Endodermal cell (in vitro differentiated cells): ENCODE data around the gene TTC9C. TPM values are rescaled to one million over a fixed set of nuclear protein-coding genes. Genes with fewer than 3 reads are reported as not detected.
A peak's percentile ranks its signal among the peaks of the same experiment; 100 is the strongest.

Experiments used
- DNase-seq: peaks from one replicate; pipeline ENCODE4 v3.0.0-alpha.2; 2017
- H3K27ac ChIP-seq: 2 replicates; pipeline ENCODE4 v1.5.1; 2013; ENCODE audit warnings: mild to moderate bottlenecking, low read depth, low read length, moderate library complexity
- H3K27me3 ChIP-seq: 2 replicates; pipeline ENCODE4 v1.6.1; 2013; ENCODE audit warnings: mild to moderate bottlenecking, low read length, moderate library complexity; ENCODE audit not compliant: insufficient read depth, control insufficient read depth, poor library complexity, severe bottlenecking
- H3K36me3 ChIP-seq: 2 replicates; pipeline ENCODE4 v1.7.0; 2013; ENCODE audit warnings: mild to moderate bottlenecking, low read length, moderate library complexity; ENCODE audit not compliant: control insufficient read depth, insufficient read depth
- H3K4me1 ChIP-seq: one replicate; pipeline ENCODE4 v1.7.0; 2013; ENCODE audit warnings: low read length; ENCODE audit not compliant: control insufficient read depth, insufficient read depth
- H3K4me3 ChIP-seq: 2 replicates; pipeline ENCODE4 v1.5.1; 2013; ENCODE audit warnings: mild to moderate bottlenecking, low read length, moderate library complexity
- H3K9ac ChIP-seq: 2 replicates; pipeline ENCODE4 v1.6.1; 2013; ENCODE audit warnings: mild to moderate bottlenecking, low read length, moderate library complexity; ENCODE audit not compliant: poor library complexity, severe bottlenecking; ENCODE audit errors: extremely low read depth
- H3K9me3 ChIP-seq: 2 replicates; pipeline ENCODE4 v1.6.1; 2013; ENCODE audit warnings: mild to moderate bottlenecking, low read length, moderate library complexity; ENCODE audit not compliant: control insufficient read depth
- H3K27ac Mint-ChIP-seq: 2 replicates; pipeline ENCODE4 v1.8.0; 2020; ENCODE audit warnings: mixed read lengths
- H3K27me3 Mint-ChIP-seq: 2 replicates; pipeline ENCODE4 v1.8.0; 2021; ENCODE audit warnings: mild to moderate bottlenecking, mixed read lengths; ENCODE audit not compliant: insufficient read depth
- H3K36me3 Mint-ChIP-seq: 2 replicates; pipeline ENCODE4 v1.8.0; 2020; ENCODE audit warnings: low read depth, mixed read lengths
- H3K4me1 Mint-ChIP-seq: 2 replicates; pipeline ENCODE4 v1.8.0; 2020; ENCODE audit warnings: mixed read lengths
- H3K4me3 Mint-ChIP-seq: 2 replicates; pipeline ENCODE4 v1.8.0; 2020; ENCODE audit warnings: mild to moderate bottlenecking, moderate library complexity, mixed read lengths
- H3K9me3 Mint-ChIP-seq: 2 replicates; pipeline ENCODE4 v1.8.0; 2020; ENCODE audit warnings: mild to moderate bottlenecking, mixed read lengths
- WGBS, 2 experiments: methylation state at CpG; one replicate each; pipeline versions ENCODE4 v1.1.5 to v1.1.7; 2013; ENCODE audit warnings: missing lambda C conversion rate in 2 of 2, mixed read lengths in 1 of 2; ENCODE audit not compliant: insufficient coverage in 1 of 2, insufficient read length in 1 of 2; 5-methylcytosine and 5-hydroxymethylcytosine counted together
- total RNA-seq, 2 donors: library from RNA; stranded (reverse); fragmentation: NEBNext Ultra II Directional in 1 of 2; extraction: Animal tissue kit (Norgen Biotek cat#: 25700) in 1 of 2; gene quantifications; 2 replicates in 1 of 2; 3 replicates in 1 of 2; pipeline ENCODE4 v1.2.1, GENCODE V29; 2021
- TF ChIP-seq, protein P1 (sequence below): fragments of 200-600 bp; sonication (generic); conservative IDR thresholded peaks from 2 replicates; pipeline ENCODE4 v1.5.0; 2021; ENCODE audit warnings: antibody characterized with exemption, mild to moderate bottlenecking

The TTC9C gene
- total RNA-seq, 2 donors from 2014 or later = 40.0 to 55.4 TPM

DNA sequence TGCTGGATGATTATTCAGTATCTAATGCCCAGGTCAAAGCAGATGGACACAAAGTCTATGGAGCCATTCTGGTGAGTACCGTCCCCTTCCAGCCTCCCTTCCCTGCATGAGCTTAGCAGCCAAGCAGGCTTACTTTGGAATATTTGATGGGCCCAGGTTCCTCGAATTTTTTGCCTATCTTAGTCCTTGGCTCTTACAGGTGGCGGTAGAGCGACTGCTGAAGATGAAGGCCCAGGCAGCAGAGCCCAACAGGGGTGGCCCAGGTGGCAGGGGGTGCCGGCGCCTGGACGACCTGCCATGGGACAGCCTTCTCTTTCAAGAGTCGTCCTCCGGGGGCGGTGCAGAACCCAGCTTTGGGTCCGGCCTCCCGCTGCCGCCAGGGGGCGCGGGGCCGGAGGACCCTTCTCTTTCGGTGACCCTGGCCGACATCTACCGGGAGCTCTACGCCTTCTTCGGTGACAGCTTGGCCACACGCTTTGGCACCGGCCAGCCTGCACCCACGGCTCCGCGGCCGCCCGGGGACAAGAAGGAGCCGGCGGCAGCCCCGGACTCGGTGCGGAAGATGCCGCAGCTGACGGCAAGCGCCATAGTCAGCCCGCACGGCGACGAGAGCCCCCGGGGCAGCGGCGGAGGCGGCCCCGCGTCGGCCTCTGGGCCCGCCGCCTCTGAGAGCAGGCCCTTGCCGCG is 58.2 kb downstream of the TTC9C start:
- peak overlapping the region; percentile 97 for H3K4me3 ChIP-seq
- Mint-ChIP-seq H3K36me3 (peaks cover 45% of the 10 kb centered on the region), H3K4me1 (peaks cover 9% of the 10 kb centered on the region), H3K27me3 (no peaks in the 10 kb centered on the region), H3K9me3 (no peaks in the 10 kb centered on the region), H3K27ac (peak overlapping the region; percentile 81), H3K4me3 (peak overlapping the region; percentile 89)
- H3K4me1 ChIP-seq = no peaks in the 10 kb centered on the region
- peaks cover 44% of the 10 kb centered on the region for H3K36me3 ChIP-seq
- WGBS, 2 experiments = 6 to 10% methylated on average over 22 to 51 of the region's 51 CpGs
- peak overlapping the region; percentile 80 for H3K27ac ChIP-seq
- DNase-seq = peak; percentile 97
- H3K27me3 ChIP-seq = no peaks in the 10 kb centered on the region
- no peaks in the 10 kb centered on the region for H3K9me3 ChIP-seq
- TF ChIP-seq, protein P1, sequence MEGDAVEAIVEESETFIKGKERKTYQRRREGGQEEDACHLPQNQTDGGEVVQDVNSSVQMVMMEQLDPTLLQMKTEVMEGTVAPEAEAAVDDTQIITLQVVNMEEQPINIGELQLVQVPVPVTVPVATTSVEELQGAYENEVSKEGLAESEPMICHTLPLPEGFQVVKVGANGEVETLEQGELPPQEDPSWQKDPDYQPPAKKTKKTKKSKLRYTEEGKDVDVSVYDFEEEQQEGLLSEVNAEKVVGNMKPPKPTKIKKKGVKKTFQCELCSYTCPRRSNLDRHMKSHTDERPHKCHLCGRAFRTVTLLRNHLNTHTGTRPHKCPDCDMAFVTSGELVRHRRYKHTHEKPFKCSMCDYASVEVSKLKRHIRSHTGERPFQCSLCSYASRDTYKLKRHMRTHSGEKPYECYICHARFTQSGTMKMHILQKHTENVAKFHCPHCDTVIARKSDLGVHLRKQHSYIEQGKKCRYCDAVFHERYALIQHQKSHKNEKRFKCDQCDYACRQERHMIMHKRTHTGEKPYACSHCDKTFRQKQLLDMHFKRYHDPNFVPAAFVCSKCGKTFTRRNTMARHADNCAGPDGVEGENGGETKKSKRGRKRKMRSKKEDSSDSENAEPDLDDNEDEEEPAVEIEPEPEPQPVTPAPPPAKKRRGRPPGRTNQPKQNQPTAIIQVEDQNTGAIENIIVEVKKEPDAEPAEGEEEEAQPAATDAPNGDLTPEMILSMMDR = peak; percentile 98
- peak overlapping the region; percentile 78 for H3K9ac ChIP-seq

DNA sequence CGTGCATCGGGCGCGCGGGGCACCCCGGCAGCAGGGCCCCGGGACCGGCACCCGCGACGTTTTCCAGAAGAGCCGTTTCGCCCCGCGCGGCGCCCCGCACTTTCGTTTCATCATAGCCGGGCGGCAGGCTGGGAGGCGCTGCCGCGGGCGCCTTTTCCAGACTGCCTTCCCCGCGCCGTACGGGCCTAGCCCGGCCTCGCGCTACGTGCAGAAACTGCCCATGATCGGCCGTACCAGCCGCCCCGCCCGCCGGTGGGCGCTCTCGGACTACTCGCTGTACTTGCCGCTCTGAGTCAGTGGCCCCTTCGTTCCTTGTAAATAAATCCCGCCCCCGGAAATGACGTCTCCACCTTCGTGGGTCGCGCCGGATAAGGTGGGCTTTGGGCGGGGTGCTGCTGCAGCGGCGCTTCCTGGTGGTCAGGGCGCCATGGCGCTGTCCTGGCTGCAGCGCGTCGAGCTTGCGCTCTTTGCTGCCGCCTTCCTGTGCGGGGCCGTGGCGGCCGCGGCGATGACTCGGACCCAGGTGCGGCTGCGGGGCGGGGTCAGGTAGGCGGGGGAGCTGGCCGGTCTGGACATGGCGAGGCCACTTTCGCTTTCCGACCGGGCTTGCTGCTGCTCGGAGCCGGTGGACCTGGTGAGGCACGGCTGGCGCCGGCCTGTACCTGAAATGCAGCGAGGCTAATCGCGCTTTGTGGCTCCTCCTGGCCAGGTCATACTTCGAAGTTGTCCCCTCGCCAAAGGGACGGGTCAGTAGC is 58.9 kb downstream of the TTC9C start, which contains the start of gene TMEM179B:
TMEM179B (plus strand) TSS at position 398 of the 755 bp plus-strand sequence; CDS start at position 428, 30 bp downstream.
- Mint-ChIP-seq H3K36me3 (peaks cover 39% of the 10 kb centered on the region), H3K4me1 (peaks cover 12% of the 10 kb centered on the region), H3K4me3 (peak within 1 kb of the TSS; percentile 89), H3K9me3 (no peaks in the 10 kb centered on the region), H3K27ac (peak within 1 kb of the TSS; percentile 97), H3K27me3 (no peaks in the 10 kb centered on the region)
- H3K27ac ChIP-seq = peak within 1 kb of the TSS; percentile 80
- WGBS, 2 experiments = 0 to 1% methylated on average over 37 to 88 of the region's 88 CpGs
- H3K36me3 ChIP-seq = peaks cover 39% of the 10 kb centered on the region
- peak; percentile 99 for DNase-seq
- no peaks in the 10 kb centered on the region for H3K9me3 ChIP-seq
- H3K4me1 ChIP-seq = no peaks in the 10 kb centered on the region
- peak within 1 kb of the TSS; percentile 78 for H3K9ac ChIP-seq
- H3K4me3 ChIP-seq = peak within 1 kb of the TSS; percentile 97
- TF ChIP-seq, protein P1 = no peak
- H3K27me3 ChIP-seq = no peaks in the 10 kb centered on the region

Other genes starting within 250 kb of the TTC9C start
- gene AHNAK, start 181.7 kb upstream of the TTC9C start, total RNA-seq = 100 to 1,000 TPM; 109 to 165 TPM
- 1,000 to 10,000 TPM; 1,705 to 1,818 TPM for gene EEF1G, start 154.6 kb upstream of the TTC9C start, total RNA-seq
- gene TUT1, start 137.0 kb upstream of the TTC9C start, total RNA-seq = 10 to 100 TPM; 16.0 to 33.5 TPM
- 100 to 1,000 TPM; 131 to 155 TPM for gene MTA2, start 126.6 kb upstream of the TTC9C start, total RNA-seq
- 10 to 100 TPM; 51.5 to 57.7 TPM for gene EML3, start 115.7 kb upstream of the TTC9C start, total RNA-seq
- 1 to 10 TPM in 1 of 2 donors, under 1 TPM in 1; 0.71 to 1.3 TPM for gene ROM1, start 115.2 kb upstream of the TTC9C start, total RNA-seq
- 10 to 100 TPM; 38.6 to 53.9 TPM for gene B3GAT3, start 106.5 kb upstream of the TTC9C start, total RNA-seq
- 100 to 1,000 TPM; 377 to 402 TPM for gene GANAB, start 81.9 kb upstream of the TTC9C start, total RNA-seq
- gene INTS5, start 75.2 kb upstream of the TTC9C start, total RNA-seq = 10 to 100 TPM; 19.0 to 21.6 TPM
- 100 to 1,000 TPM; 125 to 140 TPM for gene C11orf98, start 63.3 kb upstream of the TTC9C start, total RNA-seq
- 10 to 100 TPM; 29.9 to 39.4 TPM for gene CSKMT, start 63.2 kb upstream of the TTC9C start, total RNA-seq
- gene UQCC3, start 56.8 kb upstream of the TTC9C start, total RNA-seq = 10 to 100 TPM in 1 of 2 donors, 1 to 10 TPM in 1; 9.2 to 11.1 TPM
- gene LBHD1, start 56.2 kb upstream of the TTC9C start, total RNA-seq = 10 to 100 TPM in 1 of 2 donors, 1 to 10 TPM in 1; 7.5 to 14.1 TPM
- gene UBXN1, start 49.4 kb upstream of the TTC9C start, total RNA-seq = 10 to 100 TPM; 89.3 to 96.6 TPM
- gene LRRN4CL, start 39.0 kb upstream of the TTC9C start, total RNA-seq = under 1 TPM; 0.55 to 0.99 TPM
- 10 to 100 TPM; 68.6 to 77.2 TPM for gene BSCL2, start 21.1 kb upstream of the TTC9C start, total RNA-seq
- gene GNG3, start 20.8 kb upstream of the TTC9C start, total RNA-seq = 1 to 10 TPM in 1 of 2 donors, under 1 TPM in 1; 0.40 to 1.7 TPM
- gene HNRNPUL2, start 1.0 kb upstream of the TTC9C start, total RNA-seq = 10 to 100 TPM; 48.1 to 49.8 TPM
- gene ZBTB3, start 25.7 kb downstream of the TTC9C start, total RNA-seq = 10 to 100 TPM; 16.9 to 33.8 TPM
- 100 to 1,000 TPM; 107 to 137 TPM for gene POLR2G, start 33.1 kb downstream of the TTC9C start, total RNA-seq
- 10 to 100 TPM; 37.4 to 41.7 TPM for gene TAF6L, start 42.9 kb downstream of the TTC9C start, total RNA-seq
- gene TMEM179B, start 58.9 kb downstream of the TTC9C start, total RNA-seq = 10 to 100 TPM; 31.0 TPM
- 10 to 100 TPM; 18.4 to 21.0 TPM for gene TMEM223, start 63.5 kb downstream of the TTC9C start, total RNA-seq
- gene NXF1, start 77.0 kb downstream of the TTC9C start, total RNA-seq = 10 to 100 TPM; 45.8 to 61.4 TPM
- 10 to 100 TPM; 36.9 to 37.3 TPM for gene STX5, start 103.6 kb downstream of the TTC9C start, total RNA-seq
- not detected for gene TEX54, start 104.4 kb downstream of the TTC9C start, total RNA-seq
- gene WDR74, start 111.1 kb downstream of the TTC9C start, total RNA-seq = 10 to 100 TPM; 44.6 to 48.1 TPM
- gene SLC3A2, start 152.4 kb downstream of the TTC9C start, total RNA-seq = 100 to 1,000 TPM; 438 to 488 TPM
- not detected for gene CHRM1, start 192.9 kb downstream of the TTC9C start, total RNA-seq